ENCODE results near the gene NPTX1. TPM values are rescaled to one million over a fixed set of nuclear protein-coding genes. Genes with fewer than 3 reads are reported as not detected.

NPTX1 gene
- total and polyA plus RNA-seq, 9 donors, result 0.13 to 0.34 (median 0.23) TPM

GRCh38 chr17:80452173-80452915, 24.1 kb downstream of the NPTX1 start:
- no peak overlapping the region for H3K4me3 ChIP-seq (ENCODE audit: low read length)
- no peaks in the 10 kb centered on the region for H3K27me3 ChIP-seq (ENCODE audit: control insufficient read depth, insufficient read depth, low read length)
- DNase-seq, result peak; percentile 41
- WGBS (ENCODE audit: insufficient coverage), result 67% methylated on average over 14 of the region's 14 CpGs
- no peaks in the 10 kb centered on the region for H3K9me3 ChIP-seq (replicated peaks; ENCODE audit: control insufficient read depth, low read depth, low read length)
- no peaks in the 10 kb centered on the region for H3K36me3 ChIP-seq (ENCODE audit: control insufficient read depth, insufficient read depth, low read length)
- no peak overlapping the region for H3K27ac ChIP-seq (ENCODE audit: low read length)
- H3K4me1 ChIP-seq (ENCODE audit: control insufficient read depth, insufficient read depth, low read length), result peaks cover 51% of the 10 kb centered on the region

GRCh38 chr17:80451104-80451775, 25.2 kb downstream of the NPTX1 start:
- WGBS (ENCODE audit: insufficient coverage), result 69% methylated on average over 9 of the region's 9 CpGs
- H3K9me3 ChIP-seq (replicated peaks; ENCODE audit: control insufficient read depth, low read depth, low read length), result no peaks in the 10 kb centered on the region
- H3K4me3 ChIP-seq (ENCODE audit: low read length), result no peak overlapping the region
- no peaks in the 10 kb centered on the region for H3K36me3 ChIP-seq (ENCODE audit: control insufficient read depth, insufficient read depth, low read length)
- H3K27ac ChIP-seq (ENCODE audit: low read length), result no peak overlapping the region
- peaks cover 40% of the 10 kb centered on the region for H3K4me1 ChIP-seq (ENCODE audit: control insufficient read depth, insufficient read depth, low read length)
- no peak for DNase-seq
- H3K27me3 ChIP-seq (ENCODE audit: control insufficient read depth, insufficient read depth, low read length), result no peaks in the 10 kb centered on the region

GRCh38 chr17:80449930-80450576, 26.4 kb downstream of the NPTX1 start:
- no peak overlapping the region for H3K4me3 ChIP-seq (ENCODE audit: low read length)
- H3K9me3 ChIP-seq (replicated peaks; ENCODE audit: control insufficient read depth, low read depth, low read length), result no peaks in the 10 kb centered on the region
- no peaks in the 10 kb centered on the region for H3K27me3 ChIP-seq (ENCODE audit: control insufficient read depth, insufficient read depth, low read length)
- no peak for DNase-seq
- no peak overlapping the region for H3K27ac ChIP-seq (ENCODE audit: low read length)
- no peaks in the 10 kb centered on the region for H3K36me3 ChIP-seq (ENCODE audit: control insufficient read depth, insufficient read depth, low read length)
- WGBS (ENCODE audit: insufficient coverage), result 9% methylated on average over 8 of the region's 18 CpGs
- peaks cover 29% of the 10 kb centered on the region for H3K4me1 ChIP-seq (ENCODE audit: control insufficient read depth, insufficient read depth, low read length)

GRCh38 chr17:80449194-80449929, 27.0 kb downstream of the NPTX1 start:
- no peak for DNase-seq
- no peaks in the 10 kb centered on the region for H3K27me3 ChIP-seq (ENCODE audit: control insufficient read depth, insufficient read depth, low read length)
- H3K36me3 ChIP-seq (ENCODE audit: control insufficient read depth, insufficient read depth, low read length), result no peaks in the 10 kb centered on the region
- no peak overlapping the region for H3K4me3 ChIP-seq (ENCODE audit: low read length)
- 74% methylated on average over 20 of the region's 27 CpGs for WGBS (ENCODE audit: insufficient coverage)
- peaks cover 28% of the 10 kb centered on the region for H3K4me1 ChIP-seq (ENCODE audit: control insufficient read depth, insufficient read depth, low read length)
- H3K27ac ChIP-seq (ENCODE audit: low read length), result no peak overlapping the region
- no peaks in the 10 kb centered on the region for H3K9me3 ChIP-seq (replicated peaks; ENCODE audit: control insufficient read depth, low read depth, low read length)

GRCh38 chr17:80447790-80448189, 28.6 kb downstream of the NPTX1 start:
- no peak for DNase-seq
- Histone ChIP-seq H3K4me1 (ENCODE audit: control insufficient read depth, insufficient read depth, low read length) (peaks cover 13% of the 10 kb centered on the region), H3K27ac (ENCODE audit: low read length) (no peak overlapping the region), H3K36me3 (ENCODE audit: control insufficient read depth, insufficient read depth, low read length) (no peaks in the 10 kb centered on the region), H3K27me3 (ENCODE audit: control insufficient read depth, insufficient read depth, low read length) (peaks cover 10% of the 10 kb centered on the region), H3K9me3 (replicated peaks; ENCODE audit: control insufficient read depth, low read depth, low read length) (no peaks in the 10 kb centered on the region), H3K4me3 (ENCODE audit: low read length) (no peak overlapping the region)
- 78% methylated on average over 4 of the region's 4 CpGs for WGBS (ENCODE audit: insufficient coverage)

GRCh38 chr17:80446645-80447405, 29.6 kb downstream of the NPTX1 start:
- no peaks in the 10 kb centered on the region for H3K9me3 ChIP-seq (replicated peaks; ENCODE audit: control insufficient read depth, low read depth, low read length)
- no peak for DNase-seq
- 80% methylated on average over 4 of the region's 12 CpGs for WGBS (ENCODE audit: insufficient coverage)

GRCh38 chr17:80445726-80446110, 30.7 kb downstream of the NPTX1 start:
- DNase-seq, result no peak
- no peaks in the 10 kb centered on the region for H3K9me3 ChIP-seq (replicated peaks; ENCODE audit: control insufficient read depth, low read depth, low read length)
- peaks cover 10% of the 10 kb centered on the region for H3K27me3 ChIP-seq (ENCODE audit: control insufficient read depth, insufficient read depth, low read length)
- 70% methylated on average over 2 of the region's 10 CpGs for WGBS (ENCODE audit: insufficient coverage)
- no peaks in the 10 kb centered on the region for H3K4me1 ChIP-seq (ENCODE audit: control insufficient read depth, insufficient read depth, low read length)
- no peak overlapping the region for H3K4me3 ChIP-seq (ENCODE audit: low read length)
- H3K27ac ChIP-seq (ENCODE audit: low read length), result no peak overlapping the region
- no peaks in the 10 kb centered on the region for H3K36me3 ChIP-seq (ENCODE audit: control insufficient read depth, insufficient read depth, low read length)

More at GRCh38 chr17:80446645-80447405, 29.6 kb downstream of the NPTX1 start:
- Histone ChIP-seq H3K4me3 (ENCODE audit: low read length) (no peak overlapping the region), H3K27me3 (ENCODE audit: control insufficient read depth, insufficient read depth, low read length) (peaks cover 10% of the 10 kb centered on the region), H3K27ac (ENCODE audit: low read length) (no peak overlapping the region), H3K4me1 (ENCODE audit: control insufficient read depth, insufficient read depth, low read length) (peaks cover 4% of the 10 kb centered on the region), H3K36me3 (ENCODE audit: control insufficient read depth, insufficient read depth, low read length) (no peaks in the 10 kb centered on the region)

GRCh38 chr17:80445007-80445725, 31.2 kb downstream of the NPTX1 start:
- no peaks in the 10 kb centered on the region for H3K4me1 ChIP-seq (ENCODE audit: control insufficient read depth, insufficient read depth, low read length)
- no peaks in the 10 kb centered on the region for H3K9me3 ChIP-seq (replicated peaks; ENCODE audit: control insufficient read depth, low read depth, low read length)
- DNase-seq, result no peak
- H3K27ac ChIP-seq (ENCODE audit: low read length), result no peak overlapping the region
- no peak overlapping the region for H3K4me3 ChIP-seq (ENCODE audit: low read length)
- H3K36me3 ChIP-seq (ENCODE audit: control insufficient read depth, insufficient read depth, low read length), result no peaks in the 10 kb centered on the region
- H3K27me3 ChIP-seq (ENCODE audit: control insufficient read depth, insufficient read depth, low read length), result peaks cover 10% of the 10 kb centered on the region
- 42% methylated on average over 15 of the region's 26 CpGs for WGBS (ENCODE audit: insufficient coverage)

- Histone ChIP-seq H3K4me1 (ENCODE audit: control insufficient read depth, insufficient read depth, low read length) (no peaks in the 10 kb centered on the region), H3K9me3 (replicated peaks; ENCODE audit: control insufficient read depth, low read depth, low read length) (no peaks in the 10 kb centered on the region), H3K27me3 (ENCODE audit: control insufficient read depth, insufficient read depth, low read length) (peaks cover 10% of the 10 kb centered on the region), H3K4me3 (ENCODE audit: low read length) (no peak overlapping the region), H3K36me3 (ENCODE audit: control insufficient read depth, insufficient read depth, low read length) (no peaks in the 10 kb centered on the region), H3K27ac (ENCODE audit: low read length) (no peak overlapping the region)
- WGBS (ENCODE audit: insufficient coverage), result 0% methylated on average over 1 of the region's 6 CpGs
- no peak for DNase-seq
Observed at GRCh38 chr17:80444644-80444979, 31.8 kb downstream of the NPTX1 start.
